Pancreas (tissue), 10 donors: Measurements from ENCODE around the gene PLPPR3. TPM values are rescaled to one million over a fixed set of nuclear protein-coding genes. Genes with fewer than 3 reads are reported as not detected.
A peak's percentile ranks its signal among the peaks of the same experiment; 100 is the strongest.

ENCODE experiments used
- ATAC-seq, 4 donors: fragments of 200-7000 bp; cut with Tn5 transposase; one replicate each; pipeline versions ENCODE4 v1.8.0 to v1.9.1; 2020; ENCODE audit warnings: mild to moderate bottlenecking in 4 of 4, moderate library complexity in 4 of 4
- DNase-seq, 6 donors: peaks; one replicate each; pipeline ENCODE4 v3.0.0-alpha.2; 2020
- FAIRE-seq: peaks from 2 replicates; lab custom pipeline; 2012; peaks lifted over from hg19 to GRCh38; lab: Jason Lieb, UNC
- H3K27ac ChIP-seq, 4 donors: fragments of 200-600 bp; sonication (generic); 1 replicate in 3 of 4; 2 replicates in 1 of 4; pipeline versions ENCODE4 v1.5.0 to v1.8.0; 2020
- H3K27me3 ChIP-seq, 4 donors: fragments of 200-600 bp; one replicate each; pipeline ENCODE4 v1.8.0; 2021
- H3K36me3 ChIP-seq, 3 donors: fragments of 200-600 bp; sonication (generic) in 1 of 3; one replicate each; pipeline versions ENCODE4 v1.5.0 to v1.8.0; 2020 to 2021
- H3K4me1 ChIP-seq, 3 donors: fragments of 200-600 bp; one replicate each; pipeline ENCODE4 v1.8.0; 2021
- H3K4me3 ChIP-seq, 4 donors: fragments of 200-600 bp; sonication (generic) in 2 of 4; one replicate each; pipeline versions ENCODE4 v1.5.0 to v1.8.0; 2020 to 2021
- H3K9me3 ChIP-seq, 4 donors: fragments of 200-600 bp; one replicate each; pipeline ENCODE4 v1.8.0; 2021
- WGBS, 2 donors: extraction: QIAGEN DNeasy Blood & Tissue Kit; methylation state at CpG; one replicate each; pipeline ENCODE4 v1.1.7; 2013; 5-methylcytosine and 5-hydroxymethylcytosine counted together
- intact Hi-C, 3 donors: fragments of 100-400 bp; cut with DNase I; formaldehyde crosslinking; loops; one replicate each; pipeline versions ENCODE4 v1.11.1 to v1.14.2; 2022
- microRNA-seq, 2 donors: library from miRNA; unstranded; fragments of <30 nt; microRNA quantifications; one replicate each; pipeline versions ENCODE4 to v1.1.0, GENCODE V29; 2019 to 2020
- polyA plus RNA-seq, 2 donors: library from polyadenylated mRNA; stranded (reverse); fragments of 200-250 nt; gene quantifications; one replicate each; pipeline ENCODE4 v1.2.3, GENCODE V29; 2013
- total RNA-seq, 6 donors: library from RNA; stranded (reverse); fragmentation: NEBNext Ultra II Directional in 4 of 6; extraction: Animal tissue kit (Norgen Biotek cat#: 25700) in 4 of 6; gene quantifications; one replicate each; pipeline versions ENCODE4 v1.2.1 to v1.2.4, GENCODE V29; 2021 to 2023
- TF ChIP-seq, protein P1 (sequence below), 4 donors: fragments of 200-600 bp; sonication (generic) in 3 of 4; IDR thresholded peaks; one replicate each; pipeline versions ENCODE4 v1.5.0 to v1.8.0; 2021; ENCODE audit warnings: antibody characterized with exemption in 4 of 4
- donor health status: healthy with polysubstance abuse.
- donor health status: DM: no; HTN: no; CAD: no; lungs with moderate emphysema.
- donor health status: DM: no; HTN: no; CAD: no.
- donor health status: control.
- donor health status: control.
- donor health status: Bipolar disorder and iron deficiency.
- donor health status: DM: yes; HTN: yes; CAD: no.
- donor health status: DM: no; HTN: no; CAD: no.
- donor health status: DM: no; HTN: no; CAD: no.
- donor health status: DM: yes; HTN: yes; CAD: no.

The PLPPR3 gene
- total and polyA plus RNA-seq, 8 donors, result 0.05 to 0.38 TPM; not detected in 6

GRCh38 chr19:764301-764700 lies 57.5 kb downstream of the PLPPR3 start:
- WGBS, 2 donors, result 90 to 92% methylated on average over 12 of the region's 12 CpGs
- peak in 1 of 6 donors; percentile 40 for DNase-seq

GRCh38 chr19:763869-764268 lies 57.9 kb downstream of the PLPPR3 start:
- H3K27ac ChIP-seq, result no peak overlapping the region
- no peaks in the 10 kb centered on the region for H3K9me3 ChIP-seq
- intact Hi-C loops, result loop anchor here in 1 of 3 donors (10.0 kb wide), 1 partner anchor 221 kb away; the partner anchor contains the start of gene WDR18
- H3K27me3 ChIP-seq, result no peaks in the 10 kb centered on the region
- TF ChIP-seq, protein P1, sequence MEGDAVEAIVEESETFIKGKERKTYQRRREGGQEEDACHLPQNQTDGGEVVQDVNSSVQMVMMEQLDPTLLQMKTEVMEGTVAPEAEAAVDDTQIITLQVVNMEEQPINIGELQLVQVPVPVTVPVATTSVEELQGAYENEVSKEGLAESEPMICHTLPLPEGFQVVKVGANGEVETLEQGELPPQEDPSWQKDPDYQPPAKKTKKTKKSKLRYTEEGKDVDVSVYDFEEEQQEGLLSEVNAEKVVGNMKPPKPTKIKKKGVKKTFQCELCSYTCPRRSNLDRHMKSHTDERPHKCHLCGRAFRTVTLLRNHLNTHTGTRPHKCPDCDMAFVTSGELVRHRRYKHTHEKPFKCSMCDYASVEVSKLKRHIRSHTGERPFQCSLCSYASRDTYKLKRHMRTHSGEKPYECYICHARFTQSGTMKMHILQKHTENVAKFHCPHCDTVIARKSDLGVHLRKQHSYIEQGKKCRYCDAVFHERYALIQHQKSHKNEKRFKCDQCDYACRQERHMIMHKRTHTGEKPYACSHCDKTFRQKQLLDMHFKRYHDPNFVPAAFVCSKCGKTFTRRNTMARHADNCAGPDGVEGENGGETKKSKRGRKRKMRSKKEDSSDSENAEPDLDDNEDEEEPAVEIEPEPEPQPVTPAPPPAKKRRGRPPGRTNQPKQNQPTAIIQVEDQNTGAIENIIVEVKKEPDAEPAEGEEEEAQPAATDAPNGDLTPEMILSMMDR (IDR thresholded peaks at IDR 0.05), result no peak
- no peak overlapping the region for H3K4me3 ChIP-seq
- FAIRE-seq (no peak), ATAC-seq (no peak), DNase-seq (peak in 1 of 6 donors; percentile 27)
- no peaks in the 10 kb centered on the region for H3K4me1 ChIP-seq
- WGBS, 2 donors, result 91 to 94% methylated on average over 6 of the region's 6 CpGs
- no peaks in the 10 kb centered on the region for H3K36me3 ChIP-seq

More at GRCh38 chr19:764301-764700, 57.5 kb downstream of the PLPPR3 start:
- ATAC-seq (no peak), FAIRE-seq (no peak)
- no peaks in the 10 kb centered on the region for H3K9me3 ChIP-seq
- H3K4me1 ChIP-seq, result no peaks in the 10 kb centered on the region
- no peaks in the 10 kb centered on the region for H3K36me3 ChIP-seq
- intact Hi-C loops, result loop anchor here in 1 of 3 donors (10.0 kb wide), 1 partner anchor 220 kb away; the partner anchor contains the start of gene WDR18
- TF ChIP-seq, protein P1 (IDR thresholded peaks at IDR 0.05), result no peak
- no peak overlapping the region for H3K4me3 ChIP-seq
- H3K27ac ChIP-seq, result no peak overlapping the region
- no peaks in the 10 kb centered on the region for H3K27me3 ChIP-seq

GRCh38 chr19:763181-763580 lies 58.6 kb downstream of the PLPPR3 start:
- 93% methylated on average over 10 of the region's 10 CpGs for WGBS, 2 donors
- no peaks in the 10 kb centered on the region for H3K27me3 ChIP-seq
- TF ChIP-seq, protein P1 (IDR thresholded peaks at IDR 0.05), result no peak
- DNase-seq (no peak), FAIRE-seq (no peak), ATAC-seq (no peak)
- intact Hi-C loops, result loop anchor here in 1 of 3 donors (10.0 kb wide), 1 partner anchor 222 kb away; the partner anchor contains the start of gene WDR18
- H3K27ac ChIP-seq, result no peak overlapping the region
- no peaks in the 10 kb centered on the region for H3K9me3 ChIP-seq
- H3K4me3 ChIP-seq, result no peak overlapping the region
- H3K36me3 ChIP-seq, result no peaks in the 10 kb centered on the region
- no peaks in the 10 kb centered on the region for H3K4me1 ChIP-seq

Small RNA genes within 50 kb of the gene (microRNA-seq; reads per million reads assigned to microRNA genes)
- gene MIR3187 (0.39 to 1.8 reads per million in 2 donors), gene MIR4745 (0 reads per million in 2 donors)

Other genes with a start within 250 kb of the PLPPR3 start
- gene BSG, start 249.4 kb downstream of the PLPPR3 start, total RNA-seq, result 100 to 1,000 TPM; 122 to 200 (median 149) TPM
- gene BSG, start 249.4 kb downstream of the PLPPR3 start, polyA plus RNA-seq, result 100 to 1,000 TPM; 210 to 256 TPM
- under 1 TPM; 0.12 to 0.46 (median 0.18) TPM for gene HCN2, start 232.1 kb downstream of the PLPPR3 start, total RNA-seq
- gene HCN2, start 232.1 kb downstream of the PLPPR3 start, polyA plus RNA-seq, result under 1 TPM; 0.27 to 0.82 TPM
- gene POLRMT, start 188.4 kb downstream of the PLPPR3 start, total RNA-seq, result 10 to 100 TPM; 19.3 to 34.7 (median 24.7) TPM
- 100 to 1,000 TPM in 1 of 2 donors, 10 to 100 TPM in 1; 95.3 to 101 TPM for gene POLRMT, start 188.4 kb downstream of the PLPPR3 start, polyA plus RNA-seq
- under 1 TPM in 4 of 6 donors, not detected in 2; 0.12 to 0.25 (median 0.23) TPM for gene FGF22, start 182.1 kb downstream of the PLPPR3 start, total RNA-seq
- under 1 TPM; 0.45 to 0.53 TPM for gene FGF22, start 182.1 kb downstream of the PLPPR3 start, polyA plus RNA-seq
- 10 to 100 TPM; 11.9 to 21.5 (median 16.5) TPM for gene RNF126, start 158.7 kb downstream of the PLPPR3 start, total RNA-seq
- 10 to 100 TPM; 31.7 to 33.7 TPM for gene RNF126, start 158.7 kb downstream of the PLPPR3 start, polyA plus RNA-seq
- gene FSTL3, start 145.6 kb downstream of the PLPPR3 start, total RNA-seq, result 100 to 1,000 TPM in 1 of 6 donors, 10 to 100 TPM in 3, 1 to 10 TPM in 2; 6.6 to 148 (median 18.4) TPM
- gene FSTL3, start 145.6 kb downstream of the PLPPR3 start, polyA plus RNA-seq, result 100 to 1,000 TPM in 1 of 2 donors, 10 to 100 TPM in 1; 24.1 to 119 TPM
- not detected for gene PRSS57, start 126.5 kb downstream of the PLPPR3 start, total RNA-seq
- not detected for gene PRSS57, start 126.5 kb downstream of the PLPPR3 start, polyA plus RNA-seq
- 10 to 100 TPM in 1 of 6 donors, 1 to 10 TPM in 5; 3.5 to 12.6 (median 5.1) TPM for gene PALM, start 113.0 kb downstream of the PLPPR3 start, total RNA-seq
- gene PALM, start 113.0 kb downstream of the PLPPR3 start, polyA plus RNA-seq, result 10 to 100 TPM in 1 of 2 donors, 1 to 10 TPM in 1; 9.2 to 10.1 TPM
- gene MISP, start 70.8 kb downstream of the PLPPR3 start, total RNA-seq, result 1 to 10 TPM in 5 of 6 donors, under 1 TPM in 1; 0.63 to 2.6 (median 1.3) TPM
- gene MISP, start 70.8 kb downstream of the PLPPR3 start, polyA plus RNA-seq, result 1 to 10 TPM; 1.3 to 7.5 TPM
- gene PTBP1, start 24.5 kb downstream of the PLPPR3 start, total RNA-seq, result 100 to 1,000 TPM in 5 of 6 donors, 10 to 100 TPM in 1; 83.3 to 160 (median 130) TPM
- 100 to 1,000 TPM in 1 of 2 donors, 10 to 100 TPM in 1; 90.7 to 104 TPM for gene PTBP1, start 24.5 kb downstream of the PLPPR3 start, polyA plus RNA-seq
- not detected for gene AZU1, start 5.9 kb upstream of the PLPPR3 start, total RNA-seq
- gene AZU1, start 5.9 kb upstream of the PLPPR3 start, polyA plus RNA-seq, result under 1 TPM in 1 of 2 donors, not detected in 1; 0.35 TPM
- under 1 TPM in 1 of 6 donors, not detected in 5; 0.24 TPM for gene PRTN3, start 19.0 kb upstream of the PLPPR3 start, total RNA-seq
- under 1 TPM in 1 of 2 donors, not detected in 1; 0.14 TPM for gene PRTN3, start 19.0 kb upstream of the PLPPR3 start, polyA plus RNA-seq
- gene ELANE, start 30.3 kb upstream of the PLPPR3 start, total RNA-seq, result under 1 TPM in 2 of 6 donors, not detected in 4; 0.16 to 0.35 TPM
- under 1 TPM; 0.19 to 0.57 TPM for gene ELANE, start 30.3 kb upstream of the PLPPR3 start, polyA plus RNA-seq
- 10 to 100 TPM in 2 of 6 donors, 1 to 10 TPM in 4; 2.5 to 48.8 (median 7.3) TPM for gene CFD, start 37.7 kb upstream of the PLPPR3 start, total RNA-seq
- gene CFD, start 37.7 kb upstream of the PLPPR3 start, polyA plus RNA-seq, result 10 to 100 TPM; 27.8 to 48.1 TPM
- gene MED16, start 71.2 kb upstream of the PLPPR3 start, total RNA-seq, result 10 to 100 TPM; 23.0 to 46.5 (median 33.5) TPM
- gene MED16, start 71.2 kb upstream of the PLPPR3 start, polyA plus RNA-seq, result 100 to 1,000 TPM; 139 to 147 TPM
- not detected for gene RNU6-9, start 71.5 kb upstream of the PLPPR3 start, total RNA-seq
- gene RNU6-9, start 71.5 kb upstream of the PLPPR3 start, polyA plus RNA-seq, result not detected
- gene R3HDM4, start 91.3 kb upstream of the PLPPR3 start, total RNA-seq, result 10 to 100 TPM; 21.6 to 36.7 (median 29.2) TPM
- gene R3HDM4, start 91.3 kb upstream of the PLPPR3 start, polyA plus RNA-seq, result 10 to 100 TPM; 56.0 to 57.2 TPM
- 1 to 10 TPM in 1 of 6 donors, under 1 TPM in 4, not detected in 1; 0.16 to 1.0 (median 0.25) TPM for gene KISS1R, start 95.4 kb upstream of the PLPPR3 start, total RNA-seq
- gene KISS1R, start 95.4 kb upstream of the PLPPR3 start, polyA plus RNA-seq, result under 1 TPM in 1 of 2 donors, not detected in 1; 0.80 TPM
- gene ARID3A, start 104.1 kb upstream of the PLPPR3 start, total RNA-seq, result 1 to 10 TPM; 6.5 to 8.5 (median 7.3) TPM
- 1 to 10 TPM; 4.6 to 5.2 TPM for gene ARID3A, start 104.1 kb upstream of the PLPPR3 start, polyA plus RNA-seq
- gene WDR18, start 162.4 kb upstream of the PLPPR3 start, total RNA-seq, result 10 to 100 TPM; 12.3 to 26.2 (median 19.0) TPM
- gene WDR18, start 162.4 kb upstream of the PLPPR3 start, polyA plus RNA-seq, result 10 to 100 TPM; 75.1 to 84.8 TPM
- not detected for gene GRIN3B, start 178.5 kb upstream of the PLPPR3 start, total RNA-seq
- gene GRIN3B, start 178.5 kb upstream of the PLPPR3 start, polyA plus RNA-seq, result under 1 TPM; 0.08 to 0.09 TPM
- 10 to 100 TPM; 65.9 to 99.1 (median 83.7) TPM for gene TMEM259, start 199.2 kb upstream of the PLPPR3 start, total RNA-seq
- gene TMEM259, start 199.2 kb upstream of the PLPPR3 start, polyA plus RNA-seq, result 100 to 1,000 TPM; 385 to 448 TPM
- not detected for gene RNU6-2, start 199.6 kb upstream of the PLPPR3 start, total RNA-seq
- not detected for gene RNU6-2, start 199.6 kb upstream of the PLPPR3 start, polyA plus RNA-seq
- gene CNN2, start 204.7 kb upstream of the PLPPR3 start, total RNA-seq, result 10 to 100 TPM; 46.4 to 73.8 (median 56.2) TPM
- 10 to 100 TPM; 20.4 to 40.9 TPM for gene CNN2, start 204.7 kb upstream of the PLPPR3 start, polyA plus RNA-seq
- gene ABCA7, start 218.2 kb upstream of the PLPPR3 start, total RNA-seq, result 10 to 100 TPM in 4 of 6 donors, 1 to 10 TPM in 2; 6.9 to 27.0 (median 16.0) TPM
- gene ABCA7, start 218.2 kb upstream of the PLPPR3 start, polyA plus RNA-seq, result 100 to 1,000 TPM in 1 of 2 donors, 10 to 100 TPM in 1; 60.9 to 131 TPM
- gene ARHGAP45, start 245.2 kb upstream of the PLPPR3 start, total RNA-seq, result 10 to 100 TPM in 3 of 6 donors, 1 to 10 TPM in 3; 5.1 to 15.8 (median 8.4) TPM
- gene ARHGAP45, start 245.2 kb upstream of the PLPPR3 start, polyA plus RNA-seq, result 10 to 100 TPM; 11.6 to 21.6 TPM